Activated T-helper 2 cell treated with anti-CD3 and anti-CD28 coated beads, Interferon-gamma antibody, Interleukin-2, Interleukin-4, amounts not matched to agents 10 μg/mL and 5 μg/mL and 100 μg/mL, durations not matched to agents 14 hours and 24 hours and 36 hours (primary cell): Measurements from ENCODE around the gene C1QTNF2. TPM values are rescaled to one million over a fixed set of nuclear protein-coding genes. Genes with fewer than 3 reads are reported as not detected.

Source experiments
- DNase-seq: peaks from one replicate; pipeline ENCODE4 v3.0.0; 2021; ENCODE audit warnings: low spot score
- H3K27ac Mint-ChIP-seq: one replicate; pipeline ENCODE4 v1.8.0; 2021; ENCODE audit warnings: mixed read lengths
- H3K27me3 Mint-ChIP-seq: one replicate; pipeline ENCODE4 v1.8.0; 2021; ENCODE audit warnings: low read depth, mixed read lengths
- H3K36me3 Mint-ChIP-seq: one replicate; pipeline ENCODE4 v1.8.0; 2021; ENCODE audit warnings: low read depth, mixed read lengths
- H3K4me1 Mint-ChIP-seq: one replicate; pipeline ENCODE4 v1.8.0; 2021; ENCODE audit warnings: low read depth, mixed read lengths
- H3K4me3 Mint-ChIP-seq: one replicate; pipeline ENCODE4 v1.8.0; 2021; ENCODE audit warnings: low read depth, mild to moderate bottlenecking, moderate library complexity, mixed read lengths
- H3K9me3 Mint-ChIP-seq: one replicate; pipeline ENCODE4 v1.8.0; 2021; ENCODE audit warnings: mixed read lengths
- intact Hi-C: fragments of 100-400 bp; cut with micrococcal nuclease; formaldehyde crosslinking; loops from one replicate; pipeline ENCODE4 v1.15.1; 2023
- total RNA-seq: library from RNA; stranded (reverse); gene quantifications from 2 replicates; pipeline ENCODE4 v1.2.3, GENCODE V29; 2022

C1QTNF2 gene
- total RNA-seq, 1 donor from 2014 or later, result not detected

GRCh38 chr5:160366230-160366629 lies 4.2 kb downstream of the C1QTNF2 start:
- no peak for DNase-seq
- Mint-ChIP-seq H3K27ac (no peak overlapping the region), H3K4me3 (no peak overlapping the region), H3K4me1 (peaks cover 6% of the 10 kb centered on the region), H3K27me3 (peaks cover 38% of the 10 kb centered on the region), H3K9me3 (no peaks in the 10 kb centered on the region), H3K36me3 (no peaks in the 10 kb centered on the region)
- intact Hi-C loops, result no loop called here

- H3K4me3 Mint-ChIP-seq, result no peak overlapping the region
- no peaks in the 10 kb centered on the region for H3K4me1 Mint-ChIP-seq
- intact Hi-C loops, result no loop called here
- no peak for DNase-seq
- H3K27me3 Mint-ChIP-seq, result peaks cover 22% of the 10 kb centered on the region
- no peaks in the 10 kb centered on the region for H3K9me3 Mint-ChIP-seq
- H3K27ac Mint-ChIP-seq, result no peak overlapping the region
- no peaks in the 10 kb centered on the region for H3K36me3 Mint-ChIP-seq
Observed at GRCh38 chr5:160363660-160364395, 6.6 kb downstream of the C1QTNF2 start.

- Mint-ChIP-seq H3K4me3 (no peak overlapping the region), H3K27ac (no peak overlapping the region), H3K36me3 (no peaks in the 10 kb centered on the region), H3K9me3 (no peaks in the 10 kb centered on the region), H3K4me1 (no peaks in the 10 kb centered on the region), H3K27me3 (peaks cover 18% of the 10 kb centered on the region)
- no peak for DNase-seq
- intact Hi-C loops, result no loop called here
Observed at GRCh38 chr5:160363211-160363610, 7.2 kb downstream of the C1QTNF2 start.

- intact Hi-C loops, result no loop called here
- Mint-ChIP-seq H3K4me1 (no peaks in the 10 kb centered on the region), H3K27ac (no peak overlapping the region), H3K4me3 (no peak overlapping the region), H3K36me3 (no peaks in the 10 kb centered on the region), H3K9me3 (no peaks in the 10 kb centered on the region), H3K27me3 (peaks cover 8% of the 10 kb centered on the region)
- DNase-seq, result no peak
Observed at GRCh38 chr5:160361624-160362228, 8.7 kb downstream of the C1QTNF2 start.

- Mint-ChIP-seq H3K27me3 (peaks cover 5% of the 10 kb centered on the region), H3K4me1 (no peaks in the 10 kb centered on the region), H3K36me3 (no peaks in the 10 kb centered on the region), H3K9me3 (no peaks in the 10 kb centered on the region), H3K27ac (no peak overlapping the region), H3K4me3 (no peak overlapping the region)
- intact Hi-C loops, result no loop called here
- no peak for DNase-seq
Observed at GRCh38 chr5:160360310-160360709, 10.1 kb downstream of the C1QTNF2 start.

GRCh38 chr5:160359816-160360215 lies 10.6 kb downstream of the C1QTNF2 start:
- no peak for DNase-seq
- H3K27me3 Mint-ChIP-seq, result peaks cover 5% of the 10 kb centered on the region
- no peaks in the 10 kb centered on the region for H3K9me3 Mint-ChIP-seq
- H3K36me3 Mint-ChIP-seq, result no peaks in the 10 kb centered on the region
- intact Hi-C loops, result no loop called here
- H3K27ac Mint-ChIP-seq, result no peak overlapping the region
- H3K4me1 Mint-ChIP-seq, result no peaks in the 10 kb centered on the region
- H3K4me3 Mint-ChIP-seq, result no peak overlapping the region

- Mint-ChIP-seq H3K27me3 (peaks cover 5% of the 10 kb centered on the region), H3K4me3 (no peak overlapping the region), H3K9me3 (no peaks in the 10 kb centered on the region), H3K27ac (no peak overlapping the region), H3K36me3 (no peaks in the 10 kb centered on the region), H3K4me1 (no peaks in the 10 kb centered on the region)
- intact Hi-C loops, result no loop called here
- no peak for DNase-seq
Observed at GRCh38 chr5:160359242-160359641, 11.2 kb downstream of the C1QTNF2 start.

- no peak overlapping the region for H3K4me3 Mint-ChIP-seq
- intact Hi-C loops, result no loop called here
- H3K27ac Mint-ChIP-seq, result no peak overlapping the region
- H3K27me3 Mint-ChIP-seq, result peaks cover 5% of the 10 kb centered on the region
- no peaks in the 10 kb centered on the region for H3K36me3 Mint-ChIP-seq
- no peak for DNase-seq
- no peaks in the 10 kb centered on the region for H3K9me3 Mint-ChIP-seq
- H3K4me1 Mint-ChIP-seq, result no peaks in the 10 kb centered on the region
Observed at GRCh38 chr5:160357861-160358411, 12.5 kb downstream of the C1QTNF2 start.

- Mint-ChIP-seq H3K4me1 (no peaks in the 10 kb centered on the region), H3K27ac (no peak overlapping the region), H3K27me3 (peaks cover 5% of the 10 kb centered on the region), H3K36me3 (no peaks in the 10 kb centered on the region), H3K4me3 (no peak overlapping the region), H3K9me3 (no peaks in the 10 kb centered on the region)
- DNase-seq, result no peak
- intact Hi-C loops, result no loop called here
Observed at GRCh38 chr5:160357394-160357793, 13.0 kb downstream of the C1QTNF2 start.

GRCh38 chr5:160356550-160357347 lies 13.7 kb downstream of the C1QTNF2 start:
- no peak for DNase-seq
- H3K27ac Mint-ChIP-seq, result no peak overlapping the region
- H3K4me1 Mint-ChIP-seq, result no peaks in the 10 kb centered on the region
- H3K36me3 Mint-ChIP-seq, result no peaks in the 10 kb centered on the region
- H3K27me3 Mint-ChIP-seq, result peaks cover 5% of the 10 kb centered on the region
- H3K4me3 Mint-ChIP-seq, result no peak overlapping the region
- intact Hi-C loops, result no loop called here
- no peaks in the 10 kb centered on the region for H3K9me3 Mint-ChIP-seq

GRCh38 chr5:160354666-160355065 lies 15.8 kb downstream of the C1QTNF2 start:
- H3K27me3 Mint-ChIP-seq, result no peaks in the 10 kb centered on the region
- no peaks in the 10 kb centered on the region for H3K4me1 Mint-ChIP-seq
- H3K36me3 Mint-ChIP-seq, result no peaks in the 10 kb centered on the region
- intact Hi-C loops, result no loop called here
- no peaks in the 10 kb centered on the region for H3K9me3 Mint-ChIP-seq
- H3K27ac Mint-ChIP-seq, result no peak overlapping the region
- H3K4me3 Mint-ChIP-seq, result no peak overlapping the region
- no peak for DNase-seq

- no peak overlapping the region for H3K27ac Mint-ChIP-seq
- H3K36me3 Mint-ChIP-seq, result no peaks in the 10 kb centered on the region
- no peaks in the 10 kb centered on the region for H3K27me3 Mint-ChIP-seq
- H3K9me3 Mint-ChIP-seq, result no peaks in the 10 kb centered on the region
- intact Hi-C loops, result no loop called here
- no peaks in the 10 kb centered on the region for H3K4me1 Mint-ChIP-seq
- no peak for DNase-seq
- no peak overlapping the region for H3K4me3 Mint-ChIP-seq
Observed at GRCh38 chr5:160353379-160353778, 17.0 kb downstream of the C1QTNF2 start.

- DNase-seq, result no peak
- Mint-ChIP-seq H3K4me3 (no peak overlapping the region), H3K27ac (no peak overlapping the region), H3K9me3 (no peaks in the 10 kb centered on the region), H3K4me1 (no peaks in the 10 kb centered on the region), H3K27me3 (no peaks in the 10 kb centered on the region), H3K36me3 (no peaks in the 10 kb centered on the region)
- intact Hi-C loops, result no loop called here
Observed at GRCh38 chr5:160352308-160352707, 18.1 kb downstream of the C1QTNF2 start.
